ENCODE measurements around the gene MPND.

MPND gene

DNA sequence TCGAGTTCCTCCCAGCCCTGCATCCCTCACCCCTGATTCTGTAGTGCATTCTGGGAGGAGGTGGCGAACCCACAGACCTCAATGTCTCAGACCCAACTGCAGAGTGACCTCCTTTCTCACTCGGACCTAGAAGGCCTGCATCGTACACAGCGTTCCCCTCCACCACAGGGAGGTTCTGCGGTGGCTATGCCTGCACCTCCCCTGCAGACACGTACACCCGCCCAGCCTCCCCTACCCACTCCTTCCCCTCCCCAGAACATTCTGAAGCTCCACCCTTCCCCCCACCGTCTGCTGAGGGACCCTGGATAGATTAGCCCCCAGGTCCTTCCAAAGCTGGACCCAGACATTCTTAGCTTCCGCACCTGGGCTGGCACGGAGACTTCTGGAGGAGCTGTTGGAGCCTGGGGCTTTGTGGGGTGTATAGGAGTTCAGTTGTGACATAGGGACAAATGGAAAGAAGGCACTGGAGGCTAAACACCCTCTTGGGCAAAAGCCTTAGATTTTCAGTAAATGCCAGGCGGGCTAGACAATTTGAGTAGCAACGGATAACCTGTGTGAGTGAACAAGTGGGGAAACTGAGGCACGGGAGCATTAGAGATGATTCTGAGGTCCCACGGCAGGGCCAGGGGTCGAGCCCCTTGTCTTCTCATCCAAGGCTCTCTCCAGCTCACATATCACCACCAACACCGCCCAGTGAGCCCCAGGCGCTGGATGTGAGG lies 39.4 kb upstream of the MPND start:
- Histone ChIP-seq H3K79me2 (ENCODE audit: insufficient read depth, low read depth) (no peaks in the 10 kb centered on the region), H3K4me3 (IDR thresholded peaks at IDR 0.05; ENCODE audit: insufficient read depth, low read depth, low read length) (no peak overlapping the region), H3K4me1 (ENCODE audit: low read depth, poor library complexity, severe bottlenecking) (no peaks in the 10 kb centered on the region), H3K27ac (no peak overlapping the region), H2AFZ (ENCODE audit: low read depth) (peak overlapping the region; percentile 34; the same call in 1 of the 2 replicates), H3K36me3 (ENCODE audit: insufficient read depth) (no peaks in the 10 kb centered on the region), H4K20me1 (ENCODE audit: insufficient read depth) (no peaks in the 10 kb centered on the region), H3K4me2 (no peak overlapping the region), H3K9ac (no peak overlapping the region), H3K27me3 (ENCODE audit: insufficient read depth, low read depth) (peaks cover 2% of the 10 kb centered on the region; the same call in 1 of the 2 replicates)
- TF ChIP-seq, protein P1, sequence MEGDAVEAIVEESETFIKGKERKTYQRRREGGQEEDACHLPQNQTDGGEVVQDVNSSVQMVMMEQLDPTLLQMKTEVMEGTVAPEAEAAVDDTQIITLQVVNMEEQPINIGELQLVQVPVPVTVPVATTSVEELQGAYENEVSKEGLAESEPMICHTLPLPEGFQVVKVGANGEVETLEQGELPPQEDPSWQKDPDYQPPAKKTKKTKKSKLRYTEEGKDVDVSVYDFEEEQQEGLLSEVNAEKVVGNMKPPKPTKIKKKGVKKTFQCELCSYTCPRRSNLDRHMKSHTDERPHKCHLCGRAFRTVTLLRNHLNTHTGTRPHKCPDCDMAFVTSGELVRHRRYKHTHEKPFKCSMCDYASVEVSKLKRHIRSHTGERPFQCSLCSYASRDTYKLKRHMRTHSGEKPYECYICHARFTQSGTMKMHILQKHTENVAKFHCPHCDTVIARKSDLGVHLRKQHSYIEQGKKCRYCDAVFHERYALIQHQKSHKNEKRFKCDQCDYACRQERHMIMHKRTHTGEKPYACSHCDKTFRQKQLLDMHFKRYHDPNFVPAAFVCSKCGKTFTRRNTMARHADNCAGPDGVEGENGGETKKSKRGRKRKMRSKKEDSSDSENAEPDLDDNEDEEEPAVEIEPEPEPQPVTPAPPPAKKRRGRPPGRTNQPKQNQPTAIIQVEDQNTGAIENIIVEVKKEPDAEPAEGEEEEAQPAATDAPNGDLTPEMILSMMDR (conservative IDR thresholded peaks at IDR 0.05; ENCODE audit: low read depth, low read length), result no peak

DNA sequence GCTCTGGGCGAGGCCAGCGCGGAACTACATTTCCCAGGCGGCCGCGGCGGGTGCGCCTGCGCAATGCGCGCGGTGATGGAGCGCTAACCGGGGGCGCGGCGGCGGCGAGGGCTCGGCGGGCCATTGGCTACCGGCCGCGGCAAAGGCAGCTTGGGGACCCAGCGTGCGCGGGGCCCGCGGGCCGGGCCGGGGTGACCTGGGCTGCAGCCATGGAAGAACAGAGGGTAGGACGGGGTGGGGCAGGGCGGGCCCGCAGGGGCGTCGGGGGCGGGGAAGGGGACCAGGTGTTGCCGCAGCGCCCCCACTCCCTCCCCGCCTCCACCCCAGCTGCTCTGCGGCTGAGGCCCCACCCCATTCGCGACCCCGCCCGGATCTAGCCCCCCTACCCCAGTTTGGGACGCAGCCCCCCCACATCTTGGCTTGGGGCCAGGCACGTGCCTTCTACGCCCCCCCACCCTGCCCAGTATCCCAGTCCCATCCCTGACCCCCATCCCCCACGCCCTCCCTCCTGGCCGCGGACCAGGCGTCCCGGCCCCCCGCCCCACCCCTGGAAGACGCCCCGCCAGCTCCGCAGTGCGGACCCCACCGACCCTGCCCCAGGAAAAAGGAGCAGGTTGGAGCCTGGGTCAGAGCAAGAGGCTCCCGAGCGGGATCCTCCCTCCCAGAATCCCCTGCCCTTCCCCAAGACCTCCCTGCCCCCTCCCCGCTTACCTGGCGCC lies 38.7 kb upstream of the MPND start, which contains the start of gene FSD1:
Gene FSD1 (plus strand): TSS at position 61 of the 719 bp plus-strand sequence. CDS start 149 bp downstream, at position 210.
- Histone ChIP-seq H3K79me2 (ENCODE audit: insufficient read depth, low read depth) (no peaks in the 10 kb centered on the region), H4K20me1 (ENCODE audit: insufficient read depth) (no peaks in the 10 kb centered on the region), H3K4me2 (no peak within 1 kb of the TSS), H3K27me3 (ENCODE audit: insufficient read depth, low read depth) (no peaks in the 10 kb centered on the region; the same call in 1 of the 2 replicates), H3K4me3 (IDR thresholded peaks at IDR 0.05; ENCODE audit: insufficient read depth, low read depth, low read length) (no peak within 1 kb of the TSS), H3K36me3 (ENCODE audit: insufficient read depth) (no peaks in the 10 kb centered on the region), H3K9ac (no peak within 1 kb of the TSS), H2AFZ (ENCODE audit: low read depth) (peak within 1 kb of the TSS; percentile 34; the same call in 1 of the 2 replicates), H3K4me1 (ENCODE audit: low read depth, poor library complexity, severe bottlenecking) (no peaks in the 10 kb centered on the region), H3K27ac (no peak within 1 kb of the TSS)
- TF ChIP-seq, protein P1 (conservative IDR thresholded peaks at IDR 0.05; ENCODE audit: low read depth, low read length), result no peak

DNA sequence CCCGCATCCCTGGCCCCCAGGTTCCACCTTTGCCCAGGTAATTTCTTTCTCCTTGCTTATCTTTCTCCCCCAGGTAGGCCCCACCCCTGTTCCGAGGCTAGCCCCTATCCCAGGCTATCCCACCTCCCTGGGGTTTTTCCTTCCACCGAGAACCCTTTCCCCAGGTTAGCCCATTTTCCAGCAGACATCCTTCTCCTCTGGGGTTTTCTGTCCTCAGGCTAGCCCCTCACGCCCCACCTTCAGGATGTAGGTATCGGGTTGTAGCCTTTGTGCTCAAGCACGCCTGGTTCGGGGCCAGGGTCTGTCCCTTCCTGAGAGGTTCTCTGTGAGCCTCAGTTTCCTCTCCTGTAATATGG lies 38.1 kb upstream of the MPND start:
- H3K79me2 ChIP-seq (ENCODE audit: insufficient read depth, low read depth), result no peaks in the 10 kb centered on the region
- no peaks in the 10 kb centered on the region for H3K36me3 ChIP-seq (ENCODE audit: insufficient read depth)
- no peaks in the 10 kb centered on the region for H4K20me1 ChIP-seq (ENCODE audit: insufficient read depth)
- no peak overlapping the region for H3K27ac ChIP-seq
- H3K27me3 ChIP-seq (ENCODE audit: insufficient read depth, low read depth), result no peaks in the 10 kb centered on the region; the same call in 1 of the 2 replicates
- H3K4me1 ChIP-seq (ENCODE audit: low read depth, poor library complexity, severe bottlenecking), result no peaks in the 10 kb centered on the region
- no peak overlapping the region for H3K4me3 ChIP-seq (IDR thresholded peaks at IDR 0.05; ENCODE audit: insufficient read depth, low read depth, low read length)
- no peak overlapping the region for H3K9ac ChIP-seq
- TF ChIP-seq, protein P1 (conservative IDR thresholded peaks at IDR 0.05; ENCODE audit: low read depth, low read length), result no peak
- no peak overlapping the region for H2AFZ ChIP-seq (ENCODE audit: low read depth)
- no peak overlapping the region for H3K4me2 ChIP-seq

DNA sequence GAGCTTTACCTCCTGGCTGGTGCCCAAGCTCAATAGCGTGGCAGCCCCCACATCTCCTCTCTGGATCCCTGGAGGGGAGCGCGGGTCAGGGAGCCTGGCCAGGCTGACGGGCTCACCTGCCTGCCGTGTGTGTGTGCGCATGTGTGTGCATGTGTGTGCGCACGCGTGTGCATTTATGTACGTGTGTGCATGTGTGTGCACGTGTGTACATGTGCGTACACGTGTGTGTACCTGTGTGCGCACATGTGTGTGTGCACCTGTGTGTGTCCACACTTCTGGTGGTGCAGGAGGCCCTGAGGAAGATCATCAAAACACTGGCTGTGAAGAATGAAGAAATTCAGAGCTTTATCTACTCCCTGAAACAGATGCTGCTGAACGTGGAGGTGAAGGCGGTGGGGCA lies 37.7 kb upstream of the MPND start:
- Histone ChIP-seq H3K27ac (no peak overlapping the region), H2AFZ (ENCODE audit: low read depth) (no peak overlapping the region), H3K4me1 (ENCODE audit: low read depth, poor library complexity, severe bottlenecking) (no peaks in the 10 kb centered on the region), H4K20me1 (ENCODE audit: insufficient read depth) (no peaks in the 10 kb centered on the region), H3K79me2 (ENCODE audit: insufficient read depth, low read depth) (no peaks in the 10 kb centered on the region), H3K4me2 (no peak overlapping the region), H3K4me3 (IDR thresholded peaks at IDR 0.05; ENCODE audit: insufficient read depth, low read depth, low read length) (no peak overlapping the region), H3K9ac (no peak overlapping the region), H3K27me3 (ENCODE audit: insufficient read depth, low read depth) (no peaks in the 10 kb centered on the region; the same call in 1 of the 2 replicates), H3K36me3 (ENCODE audit: insufficient read depth) (no peaks in the 10 kb centered on the region)
- TF ChIP-seq, protein P1 (conservative IDR thresholded peaks at IDR 0.05; ENCODE audit: low read depth, low read length), result no peak

Measured in KMS-11 (cell line).